NCI-H2029 (cell line): ENCODE measurements around the gene HBD.
"Not testable (repeated sequence)": the region's sequence is repeated elsewhere in the genome, so short reads cannot be mapped to it uniquely, and the experiment has no call there.

Experiments
- DNase-seq: peaks from one replicate; lab custom pipeline; 2025; lab: John Stamatoyannopoulos, UW

The HBD gene

DNA sequence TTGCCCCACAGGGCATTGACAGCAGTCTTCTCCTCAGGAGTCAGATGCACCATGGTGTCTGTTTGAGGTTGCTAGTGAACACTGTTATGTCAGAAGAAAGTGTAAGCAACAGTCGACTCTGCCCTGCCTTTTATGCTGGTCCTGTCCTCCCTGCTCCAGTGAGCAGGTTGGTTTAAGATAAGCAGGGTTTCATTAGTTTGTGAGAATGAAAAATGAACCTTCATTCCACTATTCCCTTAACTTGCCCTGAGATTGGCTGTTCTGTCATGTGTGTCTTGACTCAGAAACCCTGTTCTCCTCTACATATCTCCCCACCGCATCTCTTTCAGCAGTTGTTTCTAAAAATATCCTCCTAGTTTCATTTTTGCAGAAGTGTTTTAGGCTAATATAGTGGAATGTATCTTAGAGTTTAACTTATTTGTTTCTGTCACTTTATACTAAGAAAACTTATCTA, at the start of gene HBD:
HBD (minus strand) TSS at position 103 of the 454 bp plus-strand sequence; CDS start at position 53, 50 bp downstream.
- DNase-seq = no peak

DNA sequence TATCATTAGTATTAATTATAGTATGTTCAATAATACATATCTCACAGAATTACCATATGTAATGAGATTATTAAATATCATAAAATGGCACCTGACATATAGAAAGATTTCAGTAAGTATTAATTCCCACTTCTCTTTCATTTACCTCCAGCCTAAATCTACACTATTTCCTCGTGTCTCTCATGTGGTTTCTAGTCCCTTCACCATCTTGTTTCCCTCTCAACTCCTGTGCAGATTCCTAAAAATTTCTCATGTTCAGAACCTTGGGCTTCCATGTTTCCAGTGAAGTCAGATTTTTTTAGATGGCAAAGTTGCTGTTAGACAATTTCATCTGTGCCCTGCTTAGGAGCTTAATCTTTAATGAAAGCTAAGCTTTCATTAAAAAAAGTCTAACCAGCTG, 49.6 kb upstream of the HBD start:
- DNase-seq = no peak

DNA sequence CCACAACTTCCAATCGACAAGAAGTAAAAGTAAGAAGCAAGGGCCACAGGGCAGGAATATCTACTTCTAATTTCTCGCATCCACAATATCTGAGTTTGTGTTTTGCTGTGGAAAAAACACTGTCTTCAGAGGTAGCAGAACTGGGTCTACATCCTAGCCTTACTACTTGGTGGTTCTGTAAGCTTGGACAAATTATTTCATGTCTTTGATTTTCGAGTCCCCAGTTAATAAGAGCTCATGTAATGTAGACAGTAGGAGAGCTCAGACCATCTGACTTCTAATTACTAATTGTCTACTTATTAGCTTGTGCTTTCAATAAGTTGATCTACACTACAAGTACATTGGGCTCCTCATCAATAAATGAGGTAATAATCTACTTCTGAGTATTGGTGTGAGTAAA, 48.8 kb upstream of the HBD start:
- no peak for DNase-seq

DNA sequence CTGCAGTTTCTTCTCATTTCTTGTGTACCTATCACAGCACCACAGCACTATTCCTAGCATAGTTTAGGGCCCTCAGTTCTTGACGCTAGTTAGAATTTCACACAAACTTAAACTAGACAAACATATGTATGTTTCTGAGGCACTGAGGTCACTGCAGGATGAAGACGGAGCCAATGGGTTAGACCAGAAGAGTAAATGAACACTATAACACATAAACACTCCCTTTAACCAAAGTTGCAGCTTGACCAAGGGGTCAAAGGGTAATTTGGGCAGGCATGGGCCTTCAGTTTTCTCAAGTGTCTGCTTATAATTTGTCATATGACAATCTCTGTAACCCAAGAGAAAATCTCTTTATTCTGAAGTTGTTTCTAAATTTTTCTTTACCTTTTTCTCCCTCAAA, 48.3 kb upstream of the HBD start:
- DNase-seq = no peak

DNA sequence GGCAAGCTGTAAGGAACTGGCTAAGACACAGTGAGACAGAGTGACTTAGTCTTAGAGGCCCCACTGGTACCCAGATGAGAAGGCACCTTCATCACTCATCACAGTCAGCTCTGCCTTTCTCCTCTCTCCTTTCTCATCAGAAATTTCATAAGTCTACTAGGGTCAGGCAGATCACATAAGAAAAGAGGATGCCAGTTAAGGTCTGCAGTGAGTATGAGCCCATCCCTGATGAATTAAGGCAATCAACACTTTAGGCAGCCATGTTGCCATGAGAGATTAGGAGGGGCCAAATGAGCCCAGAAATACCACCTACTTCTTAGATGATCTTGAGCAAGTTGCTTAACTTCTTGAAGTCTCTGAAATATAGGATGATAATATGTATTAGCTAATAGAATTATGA, 47.3 kb upstream of the HBD start:
- no peak for DNase-seq

DNA sequence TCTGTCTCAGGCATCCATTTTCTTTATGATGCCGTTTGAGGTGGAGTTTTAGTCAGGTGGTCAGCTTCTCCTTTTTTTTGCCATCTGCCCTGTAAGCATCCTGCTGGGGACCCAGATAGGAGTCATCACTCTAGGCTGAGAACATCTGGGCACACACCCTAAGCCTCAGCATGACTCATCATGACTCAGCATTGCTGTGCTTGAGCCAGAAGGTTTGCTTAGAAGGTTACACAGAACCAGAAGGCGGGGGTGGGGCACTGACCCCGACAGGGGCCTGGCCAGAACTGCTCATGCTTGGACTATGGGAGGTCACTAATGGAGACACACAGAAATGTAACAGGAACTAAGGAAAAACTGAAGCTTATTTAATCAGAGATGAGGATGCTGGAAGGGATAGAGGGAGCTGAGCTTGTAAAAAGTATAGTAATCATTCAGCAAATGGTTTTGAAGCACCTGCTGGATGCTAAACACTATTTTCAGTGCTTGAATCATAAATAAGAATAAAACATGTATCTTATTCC, 46.4 kb upstream of the HBD start:
- no peak for DNase-seq

DNA sequence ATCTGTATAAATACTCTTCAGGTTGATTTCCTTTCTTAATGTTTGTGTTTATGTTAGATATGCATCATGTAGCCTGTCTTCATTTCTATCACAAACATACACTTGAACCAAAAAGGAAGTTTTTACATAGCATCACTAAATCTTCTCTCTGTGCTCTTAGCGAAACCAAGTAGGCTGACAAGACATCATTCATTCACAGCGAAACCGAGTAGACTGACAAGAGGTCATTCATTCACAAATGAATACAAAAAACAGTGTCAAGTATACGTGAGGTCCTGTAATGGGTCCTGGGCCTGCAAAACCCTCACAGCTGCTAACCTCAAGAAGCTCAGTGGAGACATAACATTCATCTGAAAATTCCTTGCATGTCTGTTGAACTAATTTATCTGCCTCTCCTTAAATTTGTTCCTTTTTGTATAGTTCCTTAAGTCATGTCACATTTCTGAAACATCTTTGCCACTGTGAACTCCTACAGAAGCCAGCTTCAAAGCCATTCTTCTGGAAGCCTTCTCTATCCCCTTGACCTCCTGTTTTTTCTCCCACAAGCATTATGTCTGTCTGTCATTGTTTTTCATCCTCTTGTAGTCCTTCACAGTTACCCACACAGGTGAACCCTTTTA, 45.3 kb upstream of the HBD start:
- no peak for DNase-seq

DNA sequence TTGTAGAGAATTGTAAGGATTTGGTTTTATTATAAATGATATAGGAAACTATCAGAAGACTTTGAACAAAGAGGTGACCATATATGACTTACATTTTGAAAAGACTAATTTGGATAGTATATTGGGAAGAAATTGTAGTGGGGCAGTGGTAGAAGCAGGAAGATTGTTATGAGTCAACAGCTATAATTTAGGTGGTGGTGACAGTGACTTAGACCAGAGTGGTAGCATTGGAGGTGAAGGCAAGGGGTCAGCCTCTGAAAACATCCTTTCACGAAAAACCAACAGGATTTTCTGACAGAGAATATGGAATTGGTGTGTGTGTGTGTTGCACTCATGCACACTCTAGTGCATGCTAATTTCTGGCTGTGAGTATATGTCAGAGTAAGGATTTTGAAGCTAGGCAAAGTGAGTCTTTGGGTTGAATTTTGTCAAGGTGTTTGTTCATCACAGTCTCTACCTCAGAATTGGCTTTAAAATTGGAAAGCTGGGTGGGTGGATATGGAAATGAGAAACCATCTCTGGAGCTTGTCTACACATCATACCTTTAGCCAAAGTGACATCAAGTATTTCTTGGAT, 43.6 kb upstream of the HBD start:
- no peak for DNase-seq

DNA sequence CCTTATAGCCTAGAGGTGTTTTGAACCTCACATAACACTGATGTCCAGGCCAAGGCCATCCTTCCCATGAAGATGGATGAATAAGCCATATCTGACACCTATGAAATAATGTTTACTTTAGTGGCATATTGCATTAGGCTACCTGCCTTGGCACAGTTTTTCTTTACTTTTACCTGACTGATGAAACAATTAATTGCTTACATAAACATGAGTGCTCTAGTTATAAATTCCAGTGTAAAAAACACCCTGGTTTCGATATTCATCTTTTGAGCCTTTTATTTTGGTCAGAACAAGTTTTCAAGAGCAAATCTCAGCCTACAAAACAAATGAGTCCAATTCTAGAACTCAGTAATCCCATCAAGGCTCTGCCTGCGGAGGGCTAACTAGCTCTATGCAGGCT, 42.4 kb upstream of the HBD start:
- no peak for DNase-seq

DNA sequence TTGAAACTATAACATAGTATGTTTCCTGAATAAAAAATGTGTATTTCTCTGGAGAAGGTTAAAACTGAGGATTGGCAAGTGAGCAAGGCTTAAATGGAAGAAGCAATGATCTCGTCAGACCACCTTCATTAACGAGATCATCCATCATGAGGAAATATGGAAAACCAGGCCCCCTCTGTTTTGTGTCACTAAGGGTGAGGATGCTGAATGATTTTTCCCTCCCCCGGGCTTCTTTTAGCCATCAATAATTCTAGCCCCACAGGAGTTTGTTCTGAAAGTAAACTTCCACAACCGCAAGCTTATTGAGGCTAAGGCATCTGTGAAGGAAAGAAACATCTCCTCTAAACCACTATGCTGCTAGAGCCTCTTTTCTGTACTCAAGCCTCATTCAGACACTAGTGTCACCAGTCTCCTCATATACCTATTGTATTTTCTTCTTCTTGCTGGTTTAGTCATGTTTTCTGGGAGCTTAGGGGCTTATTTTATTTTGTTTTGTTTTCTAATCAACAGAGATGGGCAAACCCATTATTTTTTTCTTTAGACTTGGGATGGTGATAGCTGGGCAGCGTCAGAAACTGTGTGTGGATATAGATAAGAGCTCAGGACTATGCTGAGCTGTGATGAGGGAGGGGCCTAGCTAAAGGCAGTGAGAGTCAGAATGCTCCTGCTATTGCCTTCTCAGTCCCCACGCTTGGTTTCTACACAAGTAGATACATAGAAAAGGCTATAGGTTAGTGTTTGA, 41.3 kb upstream of the HBD start:
- no peak for DNase-seq

DNA sequence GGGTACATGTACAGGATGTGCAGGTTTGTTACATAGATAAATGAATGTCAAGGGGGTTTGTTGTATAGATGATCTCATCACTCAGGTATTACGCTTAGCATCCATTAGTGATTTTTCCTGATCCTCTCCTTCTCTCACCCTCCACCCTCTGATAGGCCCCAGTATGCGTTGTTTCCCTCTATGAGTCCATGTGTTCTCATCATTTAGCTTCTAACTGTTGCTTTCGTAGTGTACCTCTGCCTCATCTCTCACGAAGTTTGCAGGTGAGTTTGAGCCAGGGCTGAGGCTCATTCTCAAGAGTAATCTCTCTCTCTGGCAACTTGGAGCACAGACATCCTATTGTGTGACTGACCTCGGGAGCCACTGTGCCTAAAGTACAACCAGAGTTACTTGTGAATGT, 40.1 kb upstream of the HBD start:
- no peak for DNase-seq

DNA sequence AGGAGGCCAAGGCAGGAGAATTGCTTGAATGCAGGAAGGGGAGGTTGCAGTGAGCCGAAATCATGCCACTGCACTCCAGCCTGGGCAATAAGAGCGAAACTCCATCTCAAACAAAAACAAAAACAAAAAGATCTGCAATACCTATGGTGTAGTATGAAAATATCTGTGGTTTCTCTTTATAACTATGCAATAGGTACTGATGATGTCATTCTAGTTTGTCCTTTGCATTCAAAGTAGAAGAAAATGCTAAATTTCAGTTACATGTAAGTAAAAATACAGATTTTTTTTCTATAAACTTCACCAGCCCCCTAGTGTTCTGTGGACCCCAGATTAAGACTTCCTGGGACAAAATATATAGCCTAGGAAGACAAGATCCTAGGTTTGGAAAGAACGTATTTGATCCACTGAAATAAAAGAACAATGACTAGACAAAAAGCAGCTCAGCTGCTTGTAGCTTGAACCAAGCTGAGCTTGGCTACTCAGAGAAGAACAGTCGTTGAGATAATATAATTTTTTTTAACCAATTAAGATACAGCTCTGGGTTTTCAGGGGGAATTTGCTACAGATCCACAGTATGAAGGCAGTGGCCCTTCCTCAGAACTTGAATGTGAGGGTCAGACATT, 38.2 kb upstream of the HBD start:
- DNase-seq = no peak

DNA sequence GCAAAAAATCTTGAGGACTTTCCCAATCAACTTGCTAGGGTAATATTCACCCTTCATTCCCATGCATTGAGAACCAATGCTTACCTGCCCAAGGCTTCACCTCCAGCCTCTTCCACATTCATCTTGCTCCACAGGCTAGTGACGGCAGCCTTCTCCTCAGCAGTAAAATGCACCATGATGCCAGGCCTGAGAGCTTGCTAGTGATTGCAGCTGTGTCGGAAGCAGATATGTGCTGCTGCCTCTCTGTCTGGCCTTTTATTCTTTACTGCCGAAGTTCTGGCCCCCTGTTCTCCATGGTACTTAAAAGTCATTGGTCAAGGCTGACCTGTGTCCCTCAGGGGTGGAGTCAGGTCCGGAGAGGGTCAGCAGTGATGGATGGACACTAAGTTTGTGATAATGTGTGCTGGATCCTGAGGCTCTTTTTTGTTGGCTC, 35.4 kb upstream of the HBD start, which contains the start of gene HBE1:
HBE1 (minus strand) TSS at position 231 of the 433 bp plus-strand sequence; CDS start at position 176, 55 bp downstream.
- no peak for DNase-seq

DNA sequence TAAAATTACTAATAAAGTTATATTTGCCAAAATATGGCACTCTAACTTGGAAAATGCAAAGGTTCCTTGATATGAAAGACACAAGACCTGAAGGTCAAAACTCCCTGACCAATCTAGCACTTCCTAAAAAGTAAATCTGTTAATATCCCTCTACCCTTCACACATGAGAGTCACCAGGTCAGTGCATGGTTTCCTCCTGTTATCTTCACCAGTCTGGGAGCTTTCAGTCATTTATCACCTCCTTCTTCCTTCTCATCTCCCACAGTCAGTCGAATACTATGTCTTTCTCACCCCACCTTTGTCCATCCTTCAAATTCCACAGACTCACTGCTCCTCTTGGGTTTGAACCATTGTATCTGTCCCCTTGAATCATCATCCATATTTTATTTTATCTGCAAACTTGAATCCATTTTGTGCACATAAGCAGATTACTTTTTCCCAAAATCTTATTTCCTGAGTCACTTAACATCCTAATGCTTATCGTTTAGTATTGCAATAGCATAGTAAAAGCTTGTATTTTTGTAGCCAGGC, 32.8 kb upstream of the HBD start:
- DNase-seq = no peak

DNA sequence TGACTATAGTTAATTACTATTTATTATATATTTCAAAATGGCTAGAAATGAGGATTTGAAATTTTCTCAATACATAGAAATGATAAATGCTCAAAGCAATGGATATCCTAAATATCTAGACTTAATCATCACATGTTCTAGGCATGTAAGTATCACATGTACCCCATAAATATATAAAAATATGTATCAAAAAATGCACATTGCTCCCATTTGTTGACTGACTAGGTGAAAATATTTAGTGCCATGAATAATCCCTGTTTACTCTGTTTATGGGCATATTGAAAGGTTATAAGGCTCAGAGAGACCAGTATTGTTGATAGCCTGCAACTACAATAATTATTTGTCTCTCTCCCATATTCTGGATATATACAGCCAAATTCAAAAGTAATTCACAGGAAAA, 32.3 kb upstream of the HBD start:
- no peak for DNase-seq

DNA sequence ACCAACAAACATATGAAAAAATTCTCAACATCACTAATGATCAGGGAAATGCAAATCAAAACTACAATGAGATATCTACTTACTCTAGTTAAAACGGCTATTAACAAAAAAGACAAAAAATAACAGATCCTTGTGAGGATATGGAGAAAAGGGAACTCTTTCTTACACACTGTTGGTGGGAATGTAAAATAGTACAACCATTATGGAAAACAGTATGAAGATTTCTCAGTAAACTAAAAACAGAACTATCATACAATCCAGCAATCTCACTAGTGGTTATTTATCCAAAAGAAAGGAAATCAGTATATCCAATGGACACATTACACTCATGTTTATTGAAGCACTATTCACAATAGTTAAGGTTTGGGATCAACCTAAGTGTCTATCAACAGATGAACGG, 31.5 kb upstream of the HBD start:
- DNase-seq = no peak

DNA sequence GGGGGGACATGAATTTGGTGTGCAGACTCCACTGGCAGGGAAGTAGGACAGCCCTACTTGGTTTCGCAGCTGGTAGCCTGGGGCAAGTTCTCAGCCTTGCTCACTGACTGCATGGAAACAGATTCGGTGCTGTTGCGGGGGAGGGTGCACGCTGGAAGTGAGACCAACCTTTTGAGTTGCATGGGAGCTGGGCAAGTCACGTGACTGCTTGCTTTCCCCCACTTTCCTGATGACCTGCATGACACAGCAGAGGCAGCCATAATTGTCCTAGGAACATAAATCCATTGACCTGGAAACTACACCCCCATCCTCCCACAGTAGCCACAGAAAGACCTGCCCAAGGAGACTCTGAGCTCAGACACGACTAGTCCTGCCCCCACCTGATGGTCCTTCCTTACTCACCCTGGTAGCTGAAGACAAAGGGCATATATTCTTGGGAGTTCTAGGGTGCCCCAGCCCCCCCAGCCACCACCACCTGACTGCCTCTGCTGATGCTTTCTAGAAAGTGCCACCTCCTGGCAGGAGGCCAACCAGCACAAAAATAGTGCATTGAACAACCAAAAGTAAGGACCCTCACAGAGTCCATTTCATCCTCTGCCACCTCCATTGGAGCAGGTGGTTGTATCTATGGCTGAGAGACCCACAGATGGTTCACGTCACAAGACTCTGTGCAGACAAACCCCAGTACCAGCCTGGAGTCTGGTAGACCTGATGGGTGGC, 24.4 kb upstream of the HBD start:
- no peak for DNase-seq

DNA sequence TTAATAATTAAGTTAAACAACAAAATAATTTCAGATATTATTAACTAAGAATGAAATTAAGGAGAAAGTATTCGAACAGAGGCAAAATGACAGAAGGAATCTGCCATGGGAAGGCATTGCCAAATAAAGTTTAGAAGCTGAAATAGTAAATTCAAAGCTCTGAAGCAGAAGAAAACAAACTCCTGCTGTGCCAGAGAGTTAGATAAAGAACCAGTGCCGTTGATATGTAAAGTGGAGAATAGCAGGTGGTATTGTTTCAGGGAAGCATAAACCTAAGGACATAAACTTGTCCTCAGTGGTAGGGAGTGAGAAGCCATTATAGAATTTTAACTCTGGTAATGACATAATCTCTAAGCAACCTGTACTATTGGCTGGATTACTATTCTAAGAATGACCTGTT, 23.0 kb upstream of the HBD start:
- no peak for DNase-seq

DNA sequence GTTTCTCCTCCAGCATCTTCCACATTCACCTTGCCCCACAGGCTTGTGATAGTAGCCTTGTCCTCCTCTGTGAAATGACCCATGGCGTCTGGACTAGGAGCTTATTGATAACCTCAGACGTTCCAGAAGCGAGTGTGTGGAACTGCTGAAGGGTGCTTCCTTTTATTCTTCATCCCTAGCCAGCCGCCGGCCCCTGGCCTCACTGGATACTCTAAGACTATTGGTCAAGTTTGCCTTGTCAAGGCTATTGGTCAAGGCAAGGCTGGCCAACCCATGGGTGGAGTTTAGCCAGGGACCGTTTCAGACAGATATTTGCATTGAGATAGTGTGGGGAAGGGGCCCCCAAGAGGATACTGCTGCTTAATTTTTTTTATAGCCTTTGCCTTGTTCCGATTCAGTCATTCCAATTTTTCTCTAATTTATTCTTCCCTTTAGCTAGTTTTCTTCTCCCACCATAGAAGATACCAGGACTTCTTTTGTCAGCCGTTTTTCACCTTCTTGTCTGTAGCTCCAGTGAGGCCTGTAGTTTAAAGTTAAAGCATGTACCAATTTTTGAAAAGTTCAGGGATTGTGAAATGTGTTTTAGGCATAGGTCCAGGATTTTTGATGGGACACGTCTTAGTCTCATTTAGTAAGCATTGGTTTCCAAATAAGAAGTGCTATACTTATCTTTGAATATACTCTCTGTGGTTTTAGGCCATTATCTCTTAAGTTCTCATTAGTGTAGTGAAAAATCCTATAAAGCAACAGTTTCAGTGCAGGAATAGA, 20.5 kb upstream of the HBD start, which contains the start of gene HBG2:
HBG2 (minus strand) TSS at position 136 of the 768 bp plus-strand sequence; CDS start at position 83, 53 bp downstream.
- DNase-seq = not testable (repeated sequence)

DNA sequence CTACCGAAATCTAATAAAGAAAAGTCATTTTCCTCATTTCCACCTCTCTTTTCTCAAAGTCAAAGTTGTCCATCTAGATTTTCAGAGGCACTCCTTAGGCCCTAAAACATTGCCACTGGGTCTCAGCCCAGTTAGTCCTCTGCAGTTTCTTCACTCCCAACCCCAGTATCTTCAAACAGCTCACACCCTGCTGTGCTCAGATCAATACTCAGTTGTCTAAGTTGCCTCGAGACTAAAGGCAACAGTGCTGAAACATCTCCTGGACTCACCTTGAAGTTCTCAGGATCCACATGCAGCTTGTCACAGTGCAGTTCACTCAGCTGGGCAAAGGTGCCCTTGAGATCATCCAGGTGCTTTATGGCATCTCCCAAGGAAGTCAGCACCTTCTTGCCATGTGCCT, 19.7 kb upstream of the HBD start:
- not testable (repeated sequence) for DNase-seq

DNA sequence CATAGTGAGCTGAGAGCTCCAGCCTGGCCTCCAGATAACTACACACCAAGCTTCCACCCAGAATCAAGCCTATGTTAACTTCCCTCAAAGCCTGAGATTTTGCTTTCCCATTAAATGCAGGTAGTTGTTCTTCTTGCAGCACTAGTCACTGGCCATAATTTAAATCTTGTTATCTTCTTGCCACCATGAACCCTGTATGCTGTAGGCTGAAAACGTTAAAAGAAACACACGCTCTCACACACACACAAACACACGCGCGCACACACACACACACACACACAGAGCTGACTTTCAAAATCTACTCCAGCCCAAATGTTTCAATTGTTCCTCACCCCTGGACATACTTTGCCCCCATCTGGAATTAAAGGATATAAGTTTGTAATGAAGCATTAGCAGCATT, 19.2 kb upstream of the HBD start:
- DNase-seq = not testable (repeated sequence)
